Endothelial cell of umbilical vein (primary cell): Measurements from ENCODE around the gene LHFPL6. TPM values are rescaled to one million over a fixed set of nuclear protein-coding genes. Genes with fewer than 3 reads are reported as not detected.

Experiments used
- BruUV-seq: library from RNA; stranded (reverse); fragments of 400-500 nt; replicated peaks from 2 replicates; lab custom pipeline; 2021; lab: Mats Ljungman, UMichigan
- CTCF ChIA-PET: fragments of 300-600, 350-600 bp; sonication (Branson Sonifier 250); formaldehyde crosslinking; loops from one replicate; lab custom pipeline; 2021; ENCODE audit warnings: antibody characterized with exemption, inconsistent platforms; lab: Charles Lee
- POLR2A ChIA-PET: fragments of 300-600, 350-600 bp; sonication (Branson Sonifier 250); formaldehyde crosslinking; loops from one replicate; lab custom pipeline; 2021; ENCODE audit warnings: antibody characterized with exemption, inconsistent platforms; lab: Charles Lee
- DNase-seq: peaks from one replicate; pipeline ENCODE4 v3.0.0-alpha.2; 2011; ENCODE audit warnings: low read depth, low spot score
- FAIRE-seq: peaks from 2 replicates; lab custom pipeline; 2011; peaks lifted over from hg19 to GRCh38; lab: Jason Lieb, UNC
- H2AFZ ChIP-seq: 2 replicates; pipeline ENCODE4 v1.6.0; 2012; ENCODE audit warnings: low read depth, low read length, control low read depth, inconsistent platforms
- H3K27ac ChIP-seq: 2 replicates; pipeline ENCODE4 v1.5.1; 2011; ENCODE audit warnings: low read depth, mild to moderate bottlenecking, control low read depth, low read length, moderate library complexity; ENCODE audit not compliant: insufficient read depth
- H3K27me3 ChIP-seq, 2 experiments: 2 replicates each; pipeline versions ENCODE4 v1.6.0 to v1.6.1; 2011; ENCODE audit warnings: low read length in 2 of 2, mixed read lengths in 1 of 2; ENCODE audit not compliant: control insufficient read depth in 2 of 2, insufficient read depth in 2 of 2
- H3K36me3 ChIP-seq, 2 experiments: 2 replicates in 1 of 2; 3 replicates in 1 of 2; pipeline ENCODE4 v1.5.1; 2011; ENCODE audit warnings: low read length in 2 of 2, mild to moderate bottlenecking in 1 of 2, moderate library complexity in 1 of 2; ENCODE audit not compliant: control insufficient read depth in 2 of 2, insufficient read depth in 2 of 2; ENCODE audit errors: extremely low read depth in 1 of 2
- H3K4me1 ChIP-seq: 3 replicates; pipeline ENCODE4 v1.5.1; 2011; ENCODE audit warnings: mild to moderate bottlenecking, low read length; ENCODE audit not compliant: control insufficient read depth, insufficient read depth; ENCODE audit errors: extremely low read depth
- H3K4me2 ChIP-seq: 2 replicates; pipeline ENCODE4 v1.6.1; 2011; ENCODE audit warnings: low read length, control low read depth, mixed read lengths; ENCODE audit not compliant: insufficient read depth
- H3K4me3 ChIP-seq, 3 experiments: fragments of 200-600 bp in 1 of 3; sonication (generic), shearing (Covaris generic) in 1 of 3; replicated peaks in 1 of 3; 2 replicates each; pipeline ENCODE4 v1.5.1; 2011 to 2016; ENCODE audit warnings: control low read depth in 3 of 3, low read length in 3 of 3, mild to moderate bottlenecking in 2 of 3, inconsistent platforms in 1 of 3, low read depth in 1 of 3, moderate library complexity in 1 of 3; ENCODE audit not compliant: insufficient read depth in 1 of 3
- H3K79me2 ChIP-seq: 2 replicates; pipeline ENCODE4 v1.6.0; 2012; ENCODE audit warnings: low read length, inconsistent platforms; ENCODE audit not compliant: control insufficient read depth, insufficient read depth
- H3K9ac ChIP-seq: replicated peaks from 2 replicates; pipeline ENCODE3; 2011; ENCODE audit warnings: low read length, control low read depth; ENCODE audit not compliant: insufficient read depth; ENCODE audit errors: extremely low read depth
- H3K9me1 ChIP-seq: replicated peaks from 3 replicates; pipeline ENCODE4 v1.6.0; 2011; ENCODE audit warnings: mild to moderate bottlenecking, low read length; ENCODE audit not compliant: control insufficient read depth, insufficient read depth; ENCODE audit errors: extremely low read depth
- H3K9me3 ChIP-seq: replicated peaks from 2 replicates; pipeline ENCODE4 v1.5.1; 2012; ENCODE audit warnings: low read length, inconsistent platforms; ENCODE audit not compliant: control insufficient read depth, insufficient read depth
- H4K20me1 ChIP-seq: replicated peaks from 2 replicates; pipeline ENCODE3; 2011; ENCODE audit warnings: mild to moderate bottlenecking, low read length; ENCODE audit not compliant: control insufficient read depth, insufficient read depth; ENCODE audit errors: extremely low read depth
- EZH2 ChIP-seq: IDR thresholded peaks from 2 replicates; pipeline ENCODE4 v1.6.1; 2012; ENCODE audit warnings: borderline replicate concordance, low read depth, mild to moderate bottlenecking, moderate library complexity, low read length, inconsistent platforms; ENCODE audit not compliant: severe bottlenecking
- FOS ChIP-seq: IDR thresholded peaks from 2 replicates; pipeline ENCODE4 v1.6.1; 2011; ENCODE audit warnings: mild to moderate bottlenecking, low read length, moderate library complexity, borderline replicate concordance; ENCODE audit not compliant: insufficient read depth
- GATA2 ChIP-seq: IDR thresholded peaks from 2 replicates; pipeline ENCODE4 v1.7.0; 2011; ENCODE audit warnings: low read depth, mild to moderate bottlenecking, moderate library complexity, mixed read lengths, low read length; ENCODE audit not compliant: insufficient read length, insufficient read depth
- JUN ChIP-seq: IDR thresholded peaks from 2 replicates; pipeline ENCODE4 v1.6.1; 2011; ENCODE audit warnings: borderline replicate concordance, low read depth; ENCODE audit not compliant: insufficient read length, insufficient read depth
- MYC ChIP-seq: IDR thresholded peaks from one replicate; pipeline ENCODE4 v1.6.1; 2011; ENCODE audit warnings: mild to moderate bottlenecking, low read depth, low read length
- POLR2A ChIP-seq: IDR thresholded peaks from 2 replicates; pipeline ENCODE4 v1.6.1; 2012; ENCODE audit warnings: low read depth, mild to moderate bottlenecking, control low read depth, low read length
- POLR2AphosphoS5 ChIP-seq: IDR thresholded peaks from 2 replicates; pipeline ENCODE4 v1.6.1; 2012; ENCODE audit warnings: low read depth, mild to moderate bottlenecking, control low read depth, low read length, moderate library complexity; ENCODE audit not compliant: insufficient read depth
- dilution Hi-C: fragments of 300-500 bp; cut with MboI; formaldehyde crosslinking; loops from one replicate; pipeline ENCODE4 v1.15.0; 2019; ENCODE audit warnings: low sequenced_read_pairs; ENCODE audit not compliant: extremely low pct_ligation_motif_present
- intact Hi-C: fragments of 100-400 bp; cut with micrococcal nuclease; formaldehyde crosslinking; loops from one replicate; pipeline ENCODE4 v1.10.0; 2022
- polyA plus RNA-seq, 4 experiments: library from polyadenylated mRNA; depleted of rRNA in 3 of 4; stranded (reverse) in 3 of 4; unstranded in 1 of 4; fragments of >200 nt; gene quantifications; 2 replicates each; pipeline versions ENCODE4 v1.2.1 to v1.2.3, GENCODE V29; 2011 to 2012; ENCODE audit warnings: missing spikeins in 1 of 4
- total RNA-seq: library from RNA; stranded (reverse); gene quantifications from 2 replicates; pipeline ENCODE4 v1.2.3, GENCODE V29; 2021
- TF ChIP-seq, protein P1 (sequence below), 2 donors: IDR thresholded peaks; 1 replicate in 1 of 2; 2 replicates in 1 of 2; pipeline ENCODE4 v1.5.1; 2011; ENCODE audit warnings: low read length in 2 of 2, mild to moderate bottlenecking in 2 of 2, moderate library complexity in 2 of 2, control low read depth in 1 of 2, inconsistent platforms in 1 of 2, low read depth in 1 of 2; ENCODE audit not compliant: insufficient read depth in 1 of 2; ENCODE audit errors: extremely low read depth in 1 of 2
- TF ChIP-seq, protein P2 (sequence below): IDR thresholded peaks from 2 replicates; pipeline ENCODE4 v1.6.1; 2011; ENCODE audit not compliant: insufficient read depth, insufficient read length

LHFPL6 gene
- total and polyA plus RNA-seq, 2 donors (not counting 3 experiments of a cell fraction or from before 2014, with no cell fraction given): 17.5 to 19.4 TPM

DNA sequence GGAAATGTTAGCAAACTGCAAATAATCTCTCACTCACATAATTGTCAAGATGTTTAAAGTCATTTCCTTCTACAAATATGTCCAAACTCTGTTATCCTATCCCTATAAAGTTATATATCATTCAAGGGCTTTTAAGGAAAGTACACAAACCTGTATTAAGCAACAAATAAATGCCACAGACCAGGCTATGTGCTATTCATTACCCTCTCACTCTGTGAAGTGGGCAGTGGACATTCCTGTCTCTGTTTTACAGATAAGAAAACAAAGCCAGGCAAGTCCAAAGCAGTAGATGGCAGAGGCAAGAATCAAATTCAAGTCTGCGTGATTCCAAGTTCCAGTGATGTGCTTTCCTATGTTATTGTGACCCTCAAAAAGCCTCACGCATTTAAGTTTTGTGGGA, 140.6 kb downstream of the LHFPL6 start:
- H3K27me3 ChIP-seq: no peaks in the 10 kb centered on the region
- no peaks in the 10 kb centered on the region for H3K36me3 ChIP-seq
- no peak for FAIRE-seq
- no peaks in the 10 kb centered on the region for H3K4me1 ChIP-seq
- H3K9ac ChIP-seq: no peak overlapping the region
- dilution Hi-C loops: no loop called here
- no peaks in the 10 kb centered on the region for H3K79me2 ChIP-seq
- no peaks in the 10 kb centered on the region for H3K9me1 ChIP-seq
- TF ChIP-seq EZH2 (no peak), GATA2 (no peak), FOS (no peak), POLR2AphosphoS5 (no peak), POLR2A (no peak), JUN (no peak), MYC (no peak)
- TF ChIP-seq, protein P1, sequence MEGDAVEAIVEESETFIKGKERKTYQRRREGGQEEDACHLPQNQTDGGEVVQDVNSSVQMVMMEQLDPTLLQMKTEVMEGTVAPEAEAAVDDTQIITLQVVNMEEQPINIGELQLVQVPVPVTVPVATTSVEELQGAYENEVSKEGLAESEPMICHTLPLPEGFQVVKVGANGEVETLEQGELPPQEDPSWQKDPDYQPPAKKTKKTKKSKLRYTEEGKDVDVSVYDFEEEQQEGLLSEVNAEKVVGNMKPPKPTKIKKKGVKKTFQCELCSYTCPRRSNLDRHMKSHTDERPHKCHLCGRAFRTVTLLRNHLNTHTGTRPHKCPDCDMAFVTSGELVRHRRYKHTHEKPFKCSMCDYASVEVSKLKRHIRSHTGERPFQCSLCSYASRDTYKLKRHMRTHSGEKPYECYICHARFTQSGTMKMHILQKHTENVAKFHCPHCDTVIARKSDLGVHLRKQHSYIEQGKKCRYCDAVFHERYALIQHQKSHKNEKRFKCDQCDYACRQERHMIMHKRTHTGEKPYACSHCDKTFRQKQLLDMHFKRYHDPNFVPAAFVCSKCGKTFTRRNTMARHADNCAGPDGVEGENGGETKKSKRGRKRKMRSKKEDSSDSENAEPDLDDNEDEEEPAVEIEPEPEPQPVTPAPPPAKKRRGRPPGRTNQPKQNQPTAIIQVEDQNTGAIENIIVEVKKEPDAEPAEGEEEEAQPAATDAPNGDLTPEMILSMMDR (IDR thresholded peaks at IDR 0.05; ENCODE audit: extremely low read depth in 1 of 2, insufficient read depth in 1 of 2, low read depth in 1 of 2, low read length in 2 of 2): no peak
- TF ChIP-seq, protein P2, sequence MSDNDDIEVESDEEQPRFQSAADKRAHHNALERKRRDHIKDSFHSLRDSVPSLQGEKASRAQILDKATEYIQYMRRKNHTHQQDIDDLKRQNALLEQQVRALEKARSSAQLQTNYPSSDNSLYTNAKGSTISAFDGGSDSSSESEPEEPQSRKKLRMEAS: no peak
- BruUV-seq: no TSS peak
- POLR2A ChIA-PET: no interaction called here
- no peak overlapping the region for H3K4me3 ChIP-seq
- DNase-seq: peak; percentile 26
- H3K9me3 ChIP-seq: no peaks in the 10 kb centered on the region
- H4K20me1 ChIP-seq: no peaks in the 10 kb centered on the region
- no peak overlapping the region for H2AFZ ChIP-seq
- H3K27ac ChIP-seq: no peak overlapping the region
- intact Hi-C loops: no loop called here
- CTCF ChIA-PET: no interaction called here
- no peak overlapping the region for H3K4me2 ChIP-seq
